HepG2 (cell line): ENCODE results near the gene NFATC1. TPM values are rescaled to one million over a fixed set of nuclear protein-coding genes. Genes with fewer than 3 reads are reported as not detected.
"Not testable (repeated sequence)": the region's sequence is repeated elsewhere in the genome, so short reads cannot be mapped to it uniquely, and the experiment has no call there.

Source experiments
- ATAC-seq: fragments of 200-7000 bp; cut with Tn5 transposase; 3 replicates; pipeline ENCODE4 v1.9.1; 2020; ENCODE audit warnings: mild to moderate bottlenecking, moderate library complexity
- BruUV-seq: library from RNA; stranded (reverse); fragments of 400-500 nt; replicated peaks from 2 replicates; lab custom pipeline; 2021; lab: Mats Ljungman, UMichigan
- CTCF ChIA-PET: fragments of 300-600 bp; formaldehyde crosslinking; extraction: SDS; loops from one replicate; lab custom pipeline; 2021; ENCODE audit warnings: low total read pairs, inconsistent platforms, low intra/inter-chr PET ratio; lab: Yijun Ruan, JAX
- POLR2A ChIA-PET: fragments of 350-600 bp; sonication (Branson Sonifier 250); formaldehyde crosslinking; loops from one replicate; lab custom pipeline; 2020; ENCODE audit warnings: antibody characterized with exemption, inconsistent platforms; lab: Yijun Ruan, JAX
- DNase-seq: peaks from one replicate; pipeline ENCODE4 v3.0.0-alpha.2; 2015; ENCODE audit warnings: low spot score
- FAIRE-seq: peaks from 3 replicates; lab custom pipeline; 2011; peaks lifted over from hg19 to GRCh38; lab: Jason Lieb, UNC
- H2AFZ ChIP-seq: one replicate; pipeline ENCODE4 v1.6.1; 2011; ENCODE audit warnings: low read length, inconsistent platforms
- H3K27ac ChIP-seq: fragments of 300-600 bp; 3 replicates; pipeline ENCODE4 v1.8.0; 2011; ENCODE audit warnings: mixed run types, mild to moderate bottlenecking, mixed read lengths, low read length, inconsistent platforms; ENCODE audit not compliant: insufficient read depth; ENCODE audit errors: extremely low read length
- H3K27me3 ChIP-seq, 2 experiments: fragments of 200-600 bp in 1 of 2; 2 replicates in 1 of 2; 3 replicates in 1 of 2; pipeline versions ENCODE4 v1.6.0 to v1.8.0; 2011; ENCODE audit warnings: low read length in 2 of 2, mild to moderate bottlenecking in 2 of 2, moderate library complexity in 2 of 2, inconsistent platforms in 1 of 2; ENCODE audit not compliant: insufficient read depth in 2 of 2, control insufficient read depth in 1 of 2
- H3K36me3 ChIP-seq, 2 experiments: fragments of 200-600 bp in 1 of 2; replicated peaks in 1 of 2; 2 replicates in 1 of 2; 3 replicates in 1 of 2; pipeline versions ENCODE4 v1.5.1 to v1.8.0; 2011; ENCODE audit warnings: low read length in 2 of 2, inconsistent platforms in 1 of 2; ENCODE audit not compliant: insufficient read depth in 2 of 2, control insufficient read depth in 1 of 2
- H3K4me1 ChIP-seq: 2 replicates; pipeline ENCODE4 v1.5.1; 2012; ENCODE audit warnings: low read length, inconsistent platforms; ENCODE audit not compliant: insufficient read depth
- H3K4me2 ChIP-seq: 2 replicates; pipeline ENCODE4 v1.6.0; 2011; ENCODE audit warnings: low read depth, low read length, inconsistent platforms
- H3K4me3 ChIP-seq, 3 experiments: fragments of 200-600 bp in 1 of 3; sonication (generic), shearing (Covaris generic) in 1 of 3; replicated peaks in 1 of 3; 2 replicates each; pipeline ENCODE4 v1.5.1; 2011 to 2016; ENCODE audit warnings: low read length in 3 of 3, inconsistent platforms in 2 of 3, low read depth in 2 of 3, mild to moderate bottlenecking in 2 of 3, control low read depth in 1 of 3, mixed read lengths in 1 of 3; ENCODE audit not compliant: insufficient read depth in 1 of 3
- H3K79me2 ChIP-seq: one replicate; pipeline ENCODE4 v1.6.1; 2011; ENCODE audit warnings: low read length, inconsistent platforms; ENCODE audit not compliant: insufficient read depth
- H3K9ac ChIP-seq: 2 replicates; pipeline ENCODE4 v1.6.0; 2011; ENCODE audit warnings: mild to moderate bottlenecking, low read depth, low read length, inconsistent platforms; ENCODE audit not compliant: insufficient read depth
- H3K9me3 ChIP-seq: 2 replicates; pipeline ENCODE4 v1.5.1; 2012; ENCODE audit warnings: mild to moderate bottlenecking, low read length
- H4K20me1 ChIP-seq: 2 replicates; pipeline ENCODE4 v1.6.0; 2011; ENCODE audit warnings: inconsistent platforms, mild to moderate bottlenecking, low read length, moderate library complexity; ENCODE audit not compliant: insufficient read depth
- MYC ChIP-seq: sonication (generic); formaldehyde crosslinking; IDR thresholded peaks from 2 replicates; pipeline ENCODE4 v1.9.0; 2021; ENCODE audit warnings: missing genetic modification reagents, borderline replicate concordance
- RNF2 ChIP-seq: fragments of 450-650 bp; conservative IDR thresholded peaks from 2 replicates; pipeline ENCODE4 v1.6.1; 2016; ENCODE audit warnings: low read depth
- WGBS: methylation state at CpG from one replicate; pipeline ENCODE4 v1.1.6; 2017; ENCODE audit warnings: low lambda C conversion rate; 5-methylcytosine and 5-hydroxymethylcytosine counted together
- in situ Hi-C: cut with HindIII; loops from 2 replicates; pipeline ENCODE4 v1.10.0; 2017; ENCODE audit warnings: low pct_unique_long_range_greater_than_20kb; ENCODE audit not compliant: extremely low pct_ligation_motif_present
- intact Hi-C: fragments of 100-400 bp; cut with micrococcal nuclease; formaldehyde crosslinking; loops from one replicate; pipeline ENCODE4 v1.10.0; 2022; ENCODE audit not compliant: unreplicated experiment
- polyA plus RNA-seq, 8 experiments: library from polyadenylated mRNA; depleted of rRNA in 3 of 8; stranded (reverse) in 7 of 8; unstranded in 1 of 8; fragments of >200 nt; fragmentation: Illumina TruSeq in 4 of 8; extraction: Trizol in 4 of 8; gene quantifications; 2 replicates each; pipeline versions ENCODE4 v1.2.1 to v1.2.3, GENCODE V29; 2011 to 2016; ENCODE audit warnings: low read depth in 4 of 8, missing spikeins in 1 of 8, mixed read lengths in 1 of 8; ENCODE audit not compliant: insufficient read depth in 1 of 8
- total RNA-seq, 5 experiments: library from RNA; depleted of rRNA; stranded (reverse); fragments of >200 nt; fragmentation: Illumina TruSeq; extraction: Trizol; gene quantifications; 2 replicates each; pipeline ENCODE4 v1.2.3, GENCODE V29; 2016; ENCODE audit warnings: low read depth in 1 of 5
- TF ChIP-seq, protein P1 (sequence below): sonication (generic); formaldehyde crosslinking; conservative IDR thresholded peaks from 2 replicates; pipeline ENCODE4 v1.5.0; 2020; ENCODE audit warnings: missing genetic modification reagents
- TF ChIP-seq, protein P2 (sequence below), 2 experiments: sonication (generic) in 1 of 2; formaldehyde crosslinking in 1 of 2; IDR thresholded peaks; 2 replicates each; pipeline versions ENCODE4 v1.5.1 to v1.6.1; 2011 to 2020; ENCODE audit warnings: borderline replicate concordance in 1 of 2, low read depth in 1 of 2, low read length in 1 of 2, mild to moderate bottlenecking in 1 of 2, missing genetic modification reagents in 1 of 2, moderate library complexity in 1 of 2
- TF ChIP-seq, protein P3 (sequence below): IDR thresholded peaks from 2 replicates; pipeline ENCODE4 v1.6.1; 2016

The NFATC1 gene
- total and polyA plus RNA-seq, 2 of the 13 experiments (the other 11 are each of a cell fraction or from before 2014, with no cell fraction given), result not detected

DNA sequence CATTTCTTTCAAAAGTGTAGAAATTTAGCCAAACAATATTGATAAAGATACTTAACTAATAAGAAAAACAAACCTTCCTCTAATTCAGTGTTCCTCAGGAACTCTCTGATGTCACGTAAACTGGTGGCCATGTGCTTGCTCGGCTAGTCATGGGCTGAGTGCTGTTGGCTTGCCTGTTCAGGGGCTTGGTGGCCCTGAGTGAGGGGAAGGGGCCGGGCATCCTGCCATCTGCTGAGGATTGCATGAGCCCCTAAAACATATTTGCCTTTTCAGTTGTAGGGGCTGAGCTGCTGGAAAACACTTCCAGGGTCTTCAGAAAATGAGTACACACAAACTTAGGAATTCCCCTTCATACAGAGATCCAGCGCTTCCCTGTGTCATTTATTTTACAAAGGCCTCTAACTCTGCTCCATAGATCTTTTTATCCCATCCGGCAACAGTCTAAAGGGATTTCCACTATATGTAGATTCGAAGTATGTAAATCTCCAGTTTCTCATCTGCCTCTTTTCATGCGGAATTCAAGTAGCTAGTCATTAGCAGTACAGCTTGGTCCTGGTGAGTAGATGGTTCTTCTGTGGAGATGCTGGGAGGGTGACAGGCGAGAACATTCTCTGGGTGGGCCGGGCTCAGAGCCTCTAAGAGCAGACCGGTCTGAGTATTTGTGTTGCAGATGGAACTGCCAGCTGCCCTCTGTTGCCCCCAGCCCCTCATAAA lies 20.1 kb upstream of the NFATC1 start:
- Histone ChIP-seq H3K4me2 (no peak overlapping the region), H3K4me3 (no peak overlapping the region), H3K9ac (no peak overlapping the region), H3K9me3 (no peaks in the 10 kb centered on the region), H3K79me2 (no peaks in the 10 kb centered on the region), H3K4me1 (no peaks in the 10 kb centered on the region), H3K36me3 (no peaks in the 10 kb centered on the region; a peak in 1 of 5 replicates), H2AFZ (no peak overlapping the region), H3K27ac (no peak overlapping the region), H4K20me1 (peaks cover 1% of the 10 kb centered on the region; the same call in 1 of the 2 replicates), H3K27me3 (no peaks in the 10 kb centered on the region)
- no peak for FAIRE-seq
- WGBS, result 96% methylated on average over 9 of the region's 10 CpGs
- in situ Hi-C loops (loop anchor here (5.0 kb wide), 1 partner anchor 267 kb away; no protein-coding TSS in a partner anchor), intact Hi-C loops (no loop called here)
- TF ChIP-seq, protein P1, sequence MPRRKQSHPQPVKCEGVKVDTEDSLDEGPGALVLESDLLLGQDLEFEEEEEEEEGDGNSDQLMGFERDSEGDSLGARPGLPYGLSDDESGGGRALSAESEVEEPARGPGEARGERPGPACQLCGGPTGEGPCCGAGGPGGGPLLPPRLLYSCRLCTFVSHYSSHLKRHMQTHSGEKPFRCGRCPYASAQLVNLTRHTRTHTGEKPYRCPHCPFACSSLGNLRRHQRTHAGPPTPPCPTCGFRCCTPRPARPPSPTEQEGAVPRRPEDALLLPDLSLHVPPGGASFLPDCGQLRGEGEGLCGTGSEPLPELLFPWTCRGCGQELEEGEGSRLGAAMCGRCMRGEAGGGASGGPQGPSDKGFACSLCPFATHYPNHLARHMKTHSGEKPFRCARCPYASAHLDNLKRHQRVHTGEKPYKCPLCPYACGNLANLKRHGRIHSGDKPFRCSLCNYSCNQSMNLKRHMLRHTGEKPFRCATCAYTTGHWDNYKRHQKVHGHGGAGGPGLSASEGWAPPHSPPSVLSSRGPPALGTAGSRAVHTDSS, result no peak
- TF ChIP-seq, protein P2, sequence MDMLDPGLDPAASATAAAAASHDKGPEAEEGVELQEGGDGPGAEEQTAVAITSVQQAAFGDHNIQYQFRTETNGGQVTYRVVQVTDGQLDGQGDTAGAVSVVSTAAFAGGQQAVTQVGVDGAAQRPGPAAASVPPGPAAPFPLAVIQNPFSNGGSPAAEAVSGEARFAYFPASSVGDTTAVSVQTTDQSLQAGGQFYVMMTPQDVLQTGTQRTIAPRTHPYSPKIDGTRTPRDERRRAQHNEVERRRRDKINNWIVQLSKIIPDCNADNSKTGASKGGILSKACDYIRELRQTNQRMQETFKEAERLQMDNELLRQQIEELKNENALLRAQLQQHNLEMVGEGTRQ (IDR thresholded peaks at IDR 0.05; ENCODE audit: low read depth, low read length), result no peak
- TF ChIP-seq, protein P2 (CRISPR knock-in tag; IDR thresholded peaks at IDR 0.05; ENCODE audit: borderline replicate concordance), result no peak
- no peak for TF ChIP-seq RNF2
- TF ChIP-seq, protein P3, sequence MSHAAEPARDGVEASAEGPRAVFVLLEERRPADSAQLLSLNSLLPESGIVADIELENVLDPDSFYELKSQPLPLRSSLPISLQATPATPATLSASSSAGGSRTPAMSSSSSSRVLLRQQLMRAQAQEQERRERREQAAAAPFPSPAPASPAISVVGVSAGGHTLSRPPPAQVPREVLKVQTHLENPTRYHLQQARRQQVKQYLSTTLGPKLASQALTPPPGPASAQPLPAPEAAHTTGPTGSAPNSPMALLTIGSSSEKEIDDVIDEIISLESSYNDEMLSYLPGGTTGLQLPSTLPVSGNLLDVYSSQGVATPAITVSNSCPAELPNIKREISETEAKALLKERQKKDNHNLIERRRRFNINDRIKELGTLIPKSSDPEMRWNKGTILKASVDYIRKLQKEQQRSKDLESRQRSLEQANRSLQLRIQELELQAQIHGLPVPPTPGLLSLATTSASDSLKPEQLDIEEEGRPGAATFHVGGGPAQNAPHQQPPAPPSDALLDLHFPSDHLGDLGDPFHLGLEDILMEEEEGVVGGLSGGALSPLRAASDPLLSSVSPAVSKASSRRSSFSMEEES (CRISPR knock-in tag), result no peak
- TF ChIP-seq MYC (CRISPR knock-in tag), result no peak
- no peak for DNase-seq
- CTCF ChIA-PET, result no interaction called here
- BruUV-seq, result no TSS peak
- ATAC-seq, result no peak
- POLR2A ChIA-PET, result no interaction called here

DNA sequence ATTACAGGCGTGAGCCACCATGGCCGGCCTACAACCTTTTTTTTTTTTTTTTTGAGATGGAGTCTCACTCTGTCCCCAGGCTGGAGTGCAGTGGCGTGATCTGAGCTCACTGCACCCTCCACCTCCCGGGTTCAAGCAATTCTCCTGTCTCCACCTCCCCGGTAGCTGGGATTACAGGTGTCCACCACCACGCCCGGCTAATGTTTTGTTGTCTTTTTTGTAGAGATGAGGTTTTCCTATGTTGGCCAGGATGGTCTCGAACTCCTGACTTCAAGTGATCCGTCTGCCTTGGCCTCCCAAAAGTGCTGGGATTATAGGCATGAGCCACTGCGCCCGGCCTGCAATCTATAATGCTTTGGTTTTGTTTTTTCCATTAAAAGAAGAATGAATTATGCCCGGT lies 19.1 kb upstream of the NFATC1 start:
- BruUV-seq, H3K79me2 ChIP-seq, H3K4me2 ChIP-seq, intact Hi-C loops, H3K9ac ChIP-seq, H3K27me3 ChIP-seq, POLR2A ChIA-PET, FAIRE-seq, H3K4me3 ChIP-seq, H3K27ac ChIP-seq, H4K20me1 ChIP-seq, H3K9me3 ChIP-seq, H3K4me1 ChIP-seq, H2AFZ ChIP-seq, H3K36me3 ChIP-seq, CTCF ChIA-PET, DNase-seq, ATAC-seq: not testable (repeated sequence)
- WGBS, result 91% methylated on average over 12 of the region's 12 CpGs
- in situ Hi-C loops, result loop anchor here (5.0 kb wide), 1 partner anchor 266 kb away; no protein-coding TSS in a partner anchor
